Left ventricle myocardium inferior (tissue), 1 donor: Measurements from ENCODE around the gene FOXRED2. TPM values are rescaled to one million over a fixed set of nuclear protein-coding genes. Genes with fewer than 3 reads are reported as not detected.

ENCODE experiments used
- DNase-seq: peaks from one replicate; pipeline ENCODE4 v3.0.0-alpha.2; 2020
- H3K27ac ChIP-seq: fragments of 200-600 bp; replicated peaks from 2 replicates; pipeline ENCODE4 v1.8.0; 2021
- H3K27me3 ChIP-seq: fragments of 200-600 bp; 2 replicates; pipeline ENCODE4 v1.8.0; 2021; ENCODE audit warnings: low read depth
- H3K36me3 ChIP-seq: fragments of 200-600 bp; 2 replicates; pipeline ENCODE4 v1.8.0; 2021
- H3K4me1 ChIP-seq: fragments of 200-600 bp; 2 replicates; pipeline ENCODE4 v1.8.0; 2021
- H3K4me3 ChIP-seq: fragments of 200-600 bp; 2 replicates; pipeline ENCODE4 v1.8.0; 2021; ENCODE audit warnings: mild to moderate bottlenecking, moderate library complexity
- H3K9me3 ChIP-seq: fragments of 200-600 bp; replicated peaks from 2 replicates; pipeline ENCODE4 v1.8.0; 2021
- CTCF ChIP-seq: fragments of 200-600 bp; IDR thresholded peaks from 2 replicates; pipeline ENCODE4 v1.8.0; 2021; ENCODE audit warnings: antibody characterized with exemption, mild to moderate bottlenecking, borderline replicate concordance
- intact Hi-C: fragments of 100-400 bp; cut with micrococcal nuclease; formaldehyde crosslinking; loops from one replicate; pipeline ENCODE4 v1.11.0; 2022
- total RNA-seq: library from RNA; stranded (reverse); fragmentation: NEBNext Ultra II Directional; extraction: Animal tissue kit (Norgen Biotek cat#: 25700); gene quantifications from one replicate; pipeline ENCODE4 v1.2.1, GENCODE V29; 2021
- donor health status: DM: no; HTN: yes; CAD: no; lungs with severe emphysema.

FOXRED2 gene
- total RNA-seq, 1 donor from 2014 or later, result 9.8 TPM

- DNase-seq, result no peak
- Histone ChIP-seq H3K4me1 (peaks cover 89% of the 10 kb centered on the region), H3K36me3 (no peaks in the 10 kb centered on the region), H3K4me3 (no peak overlapping the region), H3K27me3 (no peaks in the 10 kb centered on the region), H3K27ac (peak overlapping the region; percentile 92), H3K9me3 (no peaks in the 10 kb centered on the region)
- intact Hi-C loops, result loop anchor here (5.0 kb wide), 1 partner anchor 142 kb away; no protein-coding TSS in a partner anchor
- no peak for TF ChIP-seq CTCF
Measured at GRCh38 chr22:36464715-36465231, 42.1 kb downstream of the FOXRED2 start.

GRCh38 chr22:36463783-36464184 is 43.1 kb downstream of the FOXRED2 start:
- H3K4me3 ChIP-seq, result no peak overlapping the region
- peaks cover 81% of the 10 kb centered on the region for H3K4me1 ChIP-seq
- H3K36me3 ChIP-seq, result no peaks in the 10 kb centered on the region
- TF ChIP-seq CTCF, result no peak
- no peaks in the 10 kb centered on the region for H3K27me3 ChIP-seq
- peak overlapping the region; percentile 92 for H3K27ac ChIP-seq
- peak; percentile 54 for DNase-seq
- intact Hi-C loops, result no loop called here
- H3K9me3 ChIP-seq, result no peaks in the 10 kb centered on the region

- Histone ChIP-seq H3K9me3 (no peaks in the 10 kb centered on the region), H3K4me1 (peaks cover 81% of the 10 kb centered on the region), H3K27ac (peak overlapping the region; percentile 92), H3K4me3 (no peak overlapping the region), H3K27me3 (no peaks in the 10 kb centered on the region), H3K36me3 (no peaks in the 10 kb centered on the region)
- intact Hi-C loops, result no loop called here
- DNase-seq, result peak; percentile 38
- no peak for TF ChIP-seq CTCF
Measured at GRCh38 chr22:36461665-36462649, 44.9 kb downstream of the FOXRED2 start.

GRCh38 chr22:36460202-36460601 is 46.6 kb downstream of the FOXRED2 start:
- DNase-seq, result no peak
- Histone ChIP-seq H3K4me3 (no peak overlapping the region), H3K27ac (peak overlapping the region; percentile 92), H3K4me1 (peaks cover 75% of the 10 kb centered on the region), H3K27me3 (no peaks in the 10 kb centered on the region), H3K9me3 (no peaks in the 10 kb centered on the region), H3K36me3 (no peaks in the 10 kb centered on the region)
- intact Hi-C loops, result no loop called here
- TF ChIP-seq CTCF, result no peak

GRCh38 chr22:36457688-36458450 is 49.0 kb downstream of the FOXRED2 start:
- H3K27me3 ChIP-seq, result no peaks in the 10 kb centered on the region
- no peaks in the 10 kb centered on the region for H3K36me3 ChIP-seq
- H3K4me3 ChIP-seq, result no peak overlapping the region
- TF ChIP-seq CTCF, result no peak
- peak overlapping the region; percentile 92 for H3K27ac ChIP-seq
- intact Hi-C loops, result no loop called here
- DNase-seq, result peak; percentile 73
- H3K4me1 ChIP-seq, result peaks cover 73% of the 10 kb centered on the region
- no peaks in the 10 kb centered on the region for H3K9me3 ChIP-seq
